Colonic mucosa (tissue), 4 donors: ENCODE data around the gene STARD3. TPM values are rescaled to one million over a fixed set of nuclear protein-coding genes. Genes with fewer than 3 reads are reported as not detected.

ENCODE experiments used
- DNase-seq: peaks from one replicate; pipeline ENCODE4 v3.0.0-alpha.2; 2020
- H3K27ac ChIP-seq: fragments of 200-600 bp; one replicate; pipeline ENCODE4 v1.8.0; 2021
- H3K27me3 ChIP-seq: fragments of 200-600 bp; one replicate; pipeline ENCODE4 v1.8.0; 2021
- H3K36me3 ChIP-seq: fragments of 200-600 bp; one replicate; pipeline ENCODE4 v1.8.0; 2021
- H3K4me1 ChIP-seq: fragments of 200-600 bp; one replicate; pipeline ENCODE4 v1.8.0; 2021; ENCODE audit warnings: mild to moderate bottlenecking
- H3K4me3 ChIP-seq: fragments of 200-600 bp; one replicate; pipeline ENCODE4 v1.8.0; 2021
- H3K9ac ChIP-seq, 2 donors: one replicate each; pipeline ENCODE4 v1.7.0; 2013; ENCODE audit warnings: control low read depth in 2 of 2, low read depth in 2 of 2, low read length in 2 of 2
- H3K9me3 ChIP-seq: fragments of 200-600 bp; one replicate; pipeline ENCODE4 v1.8.0; 2021
- intact Hi-C: fragments of 100-400 bp; cut with DNase I; formaldehyde crosslinking; loops from one replicate; pipeline ENCODE4 v1.14.1; 2022
- total RNA-seq, 2 donors: library from RNA; stranded (reverse); fragmentation: NEBNext Ultra II Directional in 1 of 2; extraction: Animal tissue kit (Norgen Biotek cat#: 25700) in 1 of 2; gene quantifications; one replicate each; pipeline ENCODE4 v1.2.1, GENCODE V29; 2021
- TF ChIP-seq, protein P1 (sequence below): fragments of 200-600 bp; IDR thresholded peaks from one replicate; pipeline ENCODE4 v1.8.0; 2022; ENCODE audit warnings: antibody characterized with exemption, mild to moderate bottlenecking
- donor health status: healthy.
- donor health status: DM: no; HTN: no; CAD: no.
- donor health status: DM: no; HTN: no; CAD: no.

STARD3 gene
- total RNA-seq, 2 donors from 2014 or later = 30.0 to 41.3 TPM

DNA sequence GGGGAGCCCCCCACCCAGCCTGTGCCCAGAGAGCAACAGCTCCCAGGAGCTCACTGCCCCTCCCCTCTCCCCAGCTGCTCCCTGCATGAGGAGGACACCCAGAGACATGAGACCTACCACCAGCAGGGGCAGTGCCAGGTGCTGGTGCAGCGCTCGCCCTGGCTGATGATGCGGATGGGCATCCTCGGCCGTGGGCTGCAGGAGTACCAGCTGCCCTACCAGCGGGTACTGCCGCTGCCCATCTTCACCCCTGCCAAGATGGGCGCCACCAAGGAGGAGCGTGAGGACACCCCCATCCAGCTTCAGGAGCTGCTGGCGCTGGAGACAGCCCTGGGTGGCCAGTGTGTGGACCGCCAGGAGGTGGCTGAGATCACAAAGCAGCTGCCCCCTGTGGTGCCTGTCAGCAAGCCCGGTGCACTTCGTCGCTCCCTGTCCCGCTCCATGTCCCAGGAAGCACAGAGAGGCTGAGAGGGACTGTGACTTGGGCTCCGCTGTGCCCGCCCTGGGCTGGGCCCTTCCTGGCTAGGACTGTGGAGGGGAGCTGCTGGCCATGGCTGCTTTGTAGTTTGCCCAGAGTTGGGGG lies 28.8 kb downstream of the STARD3 start:
- no peak overlapping the region for H3K27ac ChIP-seq
- intact Hi-C loops = loop anchor here (5.0 kb wide), 1 partner anchor 118 kb away; no protein-coding TSS in a partner anchor

DNA sequence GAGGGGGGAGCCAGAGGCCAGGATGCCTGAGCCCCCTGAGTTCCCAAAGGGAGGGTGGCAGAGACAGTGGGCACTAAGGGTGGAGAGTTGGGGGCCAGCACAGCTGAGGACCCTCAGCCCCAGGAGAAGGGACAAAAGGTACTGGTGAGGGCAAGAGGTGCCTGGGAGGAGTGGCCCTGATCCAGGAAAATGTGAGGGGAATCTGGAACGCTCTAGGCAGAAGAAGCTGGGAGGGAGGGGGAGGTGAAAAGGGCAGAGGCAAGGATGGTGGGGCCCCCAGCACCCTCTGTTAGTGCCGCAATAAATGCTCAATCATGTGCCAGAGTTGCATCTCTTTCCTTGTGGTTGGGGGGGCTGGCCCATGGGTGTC lies 29.3 kb downstream of the STARD3 start:
- H3K4me1 ChIP-seq = peaks cover 23% of the 10 kb centered on the region
- DNase-seq = no peak
- TF ChIP-seq, protein P1, sequence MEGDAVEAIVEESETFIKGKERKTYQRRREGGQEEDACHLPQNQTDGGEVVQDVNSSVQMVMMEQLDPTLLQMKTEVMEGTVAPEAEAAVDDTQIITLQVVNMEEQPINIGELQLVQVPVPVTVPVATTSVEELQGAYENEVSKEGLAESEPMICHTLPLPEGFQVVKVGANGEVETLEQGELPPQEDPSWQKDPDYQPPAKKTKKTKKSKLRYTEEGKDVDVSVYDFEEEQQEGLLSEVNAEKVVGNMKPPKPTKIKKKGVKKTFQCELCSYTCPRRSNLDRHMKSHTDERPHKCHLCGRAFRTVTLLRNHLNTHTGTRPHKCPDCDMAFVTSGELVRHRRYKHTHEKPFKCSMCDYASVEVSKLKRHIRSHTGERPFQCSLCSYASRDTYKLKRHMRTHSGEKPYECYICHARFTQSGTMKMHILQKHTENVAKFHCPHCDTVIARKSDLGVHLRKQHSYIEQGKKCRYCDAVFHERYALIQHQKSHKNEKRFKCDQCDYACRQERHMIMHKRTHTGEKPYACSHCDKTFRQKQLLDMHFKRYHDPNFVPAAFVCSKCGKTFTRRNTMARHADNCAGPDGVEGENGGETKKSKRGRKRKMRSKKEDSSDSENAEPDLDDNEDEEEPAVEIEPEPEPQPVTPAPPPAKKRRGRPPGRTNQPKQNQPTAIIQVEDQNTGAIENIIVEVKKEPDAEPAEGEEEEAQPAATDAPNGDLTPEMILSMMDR = no peak
- H3K27ac ChIP-seq = no peak overlapping the region
- H3K9ac ChIP-seq = no peak overlapping the region
- no peaks in the 10 kb centered on the region for H3K9me3 ChIP-seq
- no peak overlapping the region for H3K4me3 ChIP-seq
- intact Hi-C loops = loop anchor here (5.0 kb wide), 1 partner anchor 119 kb away; no protein-coding TSS in a partner anchor
- H3K27me3 ChIP-seq = peaks cover 20% of the 10 kb centered on the region
- no peaks in the 10 kb centered on the region for H3K36me3 ChIP-seq

More for the DNA sequence above, 28.8 kb downstream of the STARD3 start:
- Histone ChIP-seq H3K27me3 (peaks cover 20% of the 10 kb centered on the region), H3K9me3 (no peaks in the 10 kb centered on the region), H3K4me1 (peaks cover 23% of the 10 kb centered on the region), H3K9ac (peak overlapping the region in 1 of 2 donors; percentile 19), H3K4me3 (no peak overlapping the region), H3K36me3 (peaks cover 5% of the 10 kb centered on the region)
- TF ChIP-seq, protein P1 = no peak
- DNase-seq = no peak

DNA sequence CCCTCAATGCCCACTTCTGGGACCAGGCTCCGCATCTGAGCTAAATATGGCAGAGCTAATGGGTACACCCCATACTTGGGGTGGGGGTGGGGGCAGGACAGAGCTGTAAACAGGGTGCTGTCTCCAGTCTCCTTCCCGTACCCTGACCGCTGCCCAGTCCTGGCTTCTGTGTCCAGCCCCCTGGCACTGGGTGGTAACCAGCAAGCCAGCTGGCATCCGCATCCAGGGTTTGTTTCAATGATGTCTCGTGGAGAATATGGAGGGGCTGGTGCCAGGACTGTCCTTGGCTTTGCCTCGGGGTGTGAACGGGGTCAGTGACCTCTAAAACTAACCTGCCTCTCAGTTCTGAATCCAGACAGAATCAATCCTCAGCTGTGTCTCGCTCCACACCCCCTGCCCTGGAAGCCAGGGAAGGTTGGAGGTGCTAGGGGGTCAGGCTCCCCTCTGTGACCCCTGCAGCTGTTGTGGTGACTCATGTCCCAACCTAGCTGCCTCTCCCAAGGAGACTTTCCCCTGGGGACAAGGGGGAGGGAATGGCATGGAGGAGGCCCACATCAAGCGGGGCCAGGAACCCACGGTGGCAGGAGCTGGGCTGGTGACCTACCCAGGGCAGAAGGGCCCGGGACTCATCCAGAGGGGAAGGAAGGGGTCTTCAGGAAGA lies 29.8 kb downstream of the STARD3 start:
- H3K9me3 ChIP-seq = no peaks in the 10 kb centered on the region
- intact Hi-C loops = loop anchor here (5.0 kb wide), 1 partner anchor 119 kb away; no protein-coding TSS in a partner anchor
- H3K4me1 ChIP-seq = peaks cover 23% of the 10 kb centered on the region
- H3K36me3 ChIP-seq = no peaks in the 10 kb centered on the region
- H3K27me3 ChIP-seq = peaks cover 20% of the 10 kb centered on the region
- DNase-seq = no peak
- H3K9ac ChIP-seq = no peak overlapping the region
- TF ChIP-seq, protein P1 = no peak
- no peak overlapping the region for H3K4me3 ChIP-seq
- H3K27ac ChIP-seq = no peak overlapping the region

DNA sequence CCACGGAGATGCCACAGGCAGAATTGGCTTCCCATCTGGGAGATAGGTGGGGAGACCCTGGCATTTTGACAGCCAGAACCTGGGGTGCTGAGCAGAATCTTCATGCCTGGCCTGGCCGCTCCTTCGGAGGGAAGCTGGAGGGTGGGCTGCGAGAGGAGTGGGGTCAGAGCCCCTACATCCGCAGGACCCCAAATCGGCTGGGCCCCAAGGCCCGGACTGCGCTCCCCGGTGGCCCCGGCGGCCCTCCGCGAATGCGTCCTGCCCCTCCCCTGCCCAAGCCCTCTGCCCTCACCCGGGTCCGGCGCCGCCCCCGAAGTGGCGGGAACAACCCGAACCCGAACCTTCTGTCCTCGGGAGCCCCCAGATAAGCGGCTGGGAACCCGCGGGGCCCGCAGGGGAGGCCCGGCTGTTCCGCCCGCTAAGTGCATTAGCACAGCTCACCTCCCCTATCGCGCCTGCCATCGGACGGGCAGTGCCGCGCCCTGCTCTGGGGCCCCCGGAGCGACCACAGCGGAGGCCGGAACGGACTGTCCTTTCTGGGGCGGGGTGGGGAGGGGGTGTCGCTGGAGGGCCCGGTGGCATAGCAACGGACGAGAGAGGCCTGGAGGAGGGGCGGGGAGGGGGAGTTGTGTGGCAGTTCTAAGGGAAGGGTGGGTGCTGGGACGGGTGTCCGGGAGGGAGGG lies 30.5 kb downstream of the STARD3 start:
- Histone ChIP-seq H3K36me3 (no peaks in the 10 kb centered on the region), H3K4me3 (peak overlapping the region; percentile 29), H3K9ac (no peak overlapping the region), H3K27ac (no peak overlapping the region), H3K27me3 (peaks cover 20% of the 10 kb centered on the region), H3K4me1 (peaks cover 23% of the 10 kb centered on the region), H3K9me3 (no peaks in the 10 kb centered on the region)
- intact Hi-C loops = loop anchor here (5.0 kb wide), 1 partner anchor 120 kb away; no protein-coding TSS in a partner anchor
- DNase-seq = no peak
- TF ChIP-seq, protein P1 = no peak
